KMS-11 (cell line): ENCODE data around the gene GRAMD2B.

Source experiments
- H2AFZ ChIP-seq: fragments of 200-600 bp; sonication (generic); 2 replicates; pipeline ENCODE4 v1.6.1; 2016; ENCODE audit warnings: antibody characterized with exemption, mixed run types, low read depth
- H3K27ac ChIP-seq: fragments of 200-600 bp; sonication (generic); 2 replicates; pipeline ENCODE4 v1.6.1; 2016; ENCODE audit warnings: mild to moderate bottlenecking, mixed run types
- H3K27me3 ChIP-seq: fragments of 200-600 bp; sonication (generic); 2 replicates; pipeline ENCODE4 v1.6.1; 2017; ENCODE audit warnings: mild to moderate bottlenecking, low read depth, mixed run types, moderate library complexity; ENCODE audit not compliant: insufficient read depth
- H3K36me3 ChIP-seq: fragments of 200-600 bp; sonication (generic); 2 replicates; pipeline ENCODE4 v1.6.1; 2017; ENCODE audit warnings: mild to moderate bottlenecking, mixed run types; ENCODE audit not compliant: insufficient read depth
- H3K4me1 ChIP-seq: fragments of 200-600 bp; sonication (generic); 2 replicates; pipeline ENCODE4 v1.6.1; 2016; ENCODE audit warnings: mild to moderate bottlenecking, low read depth, mixed run types; ENCODE audit not compliant: poor library complexity, severe bottlenecking
- H3K4me2 ChIP-seq: fragments of 200-600 bp; sonication (generic); 2 replicates; pipeline ENCODE4 v1.7.0; 2016; ENCODE audit warnings: mild to moderate bottlenecking, mixed run types
- H3K4me3 ChIP-seq: fragments of 200-600 bp; sonication (generic); IDR thresholded peaks from 2 replicates; pipeline ENCODE4 v1.6.1; 2017; ENCODE audit warnings: low read depth, low read length, mixed read lengths; ENCODE audit not compliant: insufficient read depth
- H3K79me2 ChIP-seq: fragments of 200-600 bp; sonication (generic); 2 replicates; pipeline ENCODE4 v1.6.1; 2016; ENCODE audit warnings: low read depth, mixed run types; ENCODE audit not compliant: insufficient read depth
- H3K9ac ChIP-seq: fragments of 200-600 bp; sonication (generic); 2 replicates; pipeline ENCODE4 v1.6.1; 2016; ENCODE audit warnings: mild to moderate bottlenecking, mixed run types
- H4K20me1 ChIP-seq: fragments of 200-600 bp; sonication (generic); 2 replicates; pipeline ENCODE4 v1.6.1; 2016; ENCODE audit warnings: mild to moderate bottlenecking, mixed run types; ENCODE audit not compliant: insufficient read depth
- TF ChIP-seq, protein P1 (sequence below): fragments of 200-600 bp; sonication (generic); conservative IDR thresholded peaks from 2 replicates; pipeline ENCODE4 v1.6.1; 2017; ENCODE audit warnings: low read depth, mild to moderate bottlenecking, antibody characterized with exemption, low read length, moderate library complexity, mixed read lengths

GRAMD2B gene

DNA sequence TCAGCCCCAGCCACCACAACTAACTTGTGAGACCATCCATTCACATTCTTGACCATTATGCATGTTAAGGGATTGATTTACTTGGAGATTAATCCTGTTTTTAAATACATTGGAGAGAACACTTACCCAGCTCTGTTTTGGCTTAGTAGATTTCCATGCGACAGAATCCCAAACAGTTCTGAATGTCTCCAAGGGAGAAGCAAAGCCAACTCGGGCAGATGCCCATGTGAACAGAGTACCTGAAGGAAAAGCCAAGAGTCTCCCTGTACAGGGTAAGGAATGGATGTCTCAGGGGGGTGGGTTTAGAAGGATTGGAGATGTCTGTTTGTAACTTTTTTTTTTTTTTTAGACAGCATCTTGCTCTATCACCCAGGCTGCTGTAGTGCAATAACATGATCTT lies 61.0 kb downstream of the GRAMD2B start:
- Histone ChIP-seq H2AFZ (no peak overlapping the region), H3K4me1 (no peaks in the 10 kb centered on the region), H3K4me2 (no peak overlapping the region), H3K27ac (no peak overlapping the region), H4K20me1 (no peaks in the 10 kb centered on the region), H3K27me3 (no peaks in the 10 kb centered on the region), H3K36me3 (no peaks in the 10 kb centered on the region), H3K9ac (no peak overlapping the region), H3K79me2 (no peaks in the 10 kb centered on the region), H3K4me3 (no peak overlapping the region)
- TF ChIP-seq, protein P1, sequence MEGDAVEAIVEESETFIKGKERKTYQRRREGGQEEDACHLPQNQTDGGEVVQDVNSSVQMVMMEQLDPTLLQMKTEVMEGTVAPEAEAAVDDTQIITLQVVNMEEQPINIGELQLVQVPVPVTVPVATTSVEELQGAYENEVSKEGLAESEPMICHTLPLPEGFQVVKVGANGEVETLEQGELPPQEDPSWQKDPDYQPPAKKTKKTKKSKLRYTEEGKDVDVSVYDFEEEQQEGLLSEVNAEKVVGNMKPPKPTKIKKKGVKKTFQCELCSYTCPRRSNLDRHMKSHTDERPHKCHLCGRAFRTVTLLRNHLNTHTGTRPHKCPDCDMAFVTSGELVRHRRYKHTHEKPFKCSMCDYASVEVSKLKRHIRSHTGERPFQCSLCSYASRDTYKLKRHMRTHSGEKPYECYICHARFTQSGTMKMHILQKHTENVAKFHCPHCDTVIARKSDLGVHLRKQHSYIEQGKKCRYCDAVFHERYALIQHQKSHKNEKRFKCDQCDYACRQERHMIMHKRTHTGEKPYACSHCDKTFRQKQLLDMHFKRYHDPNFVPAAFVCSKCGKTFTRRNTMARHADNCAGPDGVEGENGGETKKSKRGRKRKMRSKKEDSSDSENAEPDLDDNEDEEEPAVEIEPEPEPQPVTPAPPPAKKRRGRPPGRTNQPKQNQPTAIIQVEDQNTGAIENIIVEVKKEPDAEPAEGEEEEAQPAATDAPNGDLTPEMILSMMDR: no peak

DNA sequence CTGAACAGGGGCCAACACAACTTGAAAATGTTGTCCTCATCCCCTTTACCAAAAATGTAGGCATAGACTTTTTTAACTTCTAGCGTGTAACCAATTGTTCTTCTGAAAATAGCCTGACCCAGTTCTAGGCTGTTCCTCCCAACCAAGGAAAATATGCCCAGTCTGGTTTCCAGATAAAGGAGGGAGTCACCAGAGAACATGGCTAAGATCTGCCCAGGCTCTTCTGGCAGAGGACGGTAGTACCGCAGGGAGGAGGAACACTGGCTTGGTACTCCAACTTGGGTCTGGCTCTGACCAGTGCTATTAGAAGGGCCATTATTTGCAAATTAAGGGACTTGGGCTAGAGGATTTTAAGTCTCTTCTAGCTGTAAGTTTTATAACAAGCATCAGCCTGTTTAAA lies 63.1 kb downstream of the GRAMD2B start:
- no peaks in the 10 kb centered on the region for H3K4me1 ChIP-seq
- no peaks in the 10 kb centered on the region for H4K20me1 ChIP-seq
- no peaks in the 10 kb centered on the region for H3K79me2 ChIP-seq
- no peaks in the 10 kb centered on the region for H3K27me3 ChIP-seq
- H3K9ac ChIP-seq: no peak overlapping the region
- no peak overlapping the region for H3K4me3 ChIP-seq
- no peaks in the 10 kb centered on the region for H3K36me3 ChIP-seq
- H3K4me2 ChIP-seq: no peak overlapping the region
- no peak overlapping the region for H3K27ac ChIP-seq
- H2AFZ ChIP-seq: no peak overlapping the region
- TF ChIP-seq, protein P1: no peak

DNA sequence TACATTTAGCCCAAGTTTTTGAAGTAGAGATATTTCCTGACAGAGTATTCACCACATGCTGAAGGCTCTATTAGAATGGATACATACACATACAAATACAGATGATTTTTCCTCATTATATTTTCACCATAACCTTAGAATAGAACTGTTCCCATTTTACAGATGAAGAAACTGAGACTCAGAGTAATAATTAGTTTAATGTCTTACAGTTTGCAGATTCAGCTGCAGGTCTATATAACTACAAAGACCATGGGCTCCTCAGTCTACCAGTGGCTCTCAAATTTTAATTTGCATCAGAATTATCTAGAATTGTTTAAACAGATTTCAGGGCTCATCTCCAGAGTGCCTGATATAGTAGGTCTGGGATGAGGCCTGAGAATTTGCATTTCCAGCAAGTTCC lies 64.4 kb downstream of the GRAMD2B start:
- Histone ChIP-seq H3K79me2 (no peaks in the 10 kb centered on the region), H3K4me1 (no peaks in the 10 kb centered on the region), H3K27ac (no peak overlapping the region), H3K27me3 (no peaks in the 10 kb centered on the region), H3K4me3 (no peak overlapping the region), H3K9ac (no peak overlapping the region), H2AFZ (no peak overlapping the region), H3K36me3 (no peaks in the 10 kb centered on the region), H4K20me1 (no peaks in the 10 kb centered on the region), H3K4me2 (no peak overlapping the region)
- TF ChIP-seq, protein P1: no peak

DNA sequence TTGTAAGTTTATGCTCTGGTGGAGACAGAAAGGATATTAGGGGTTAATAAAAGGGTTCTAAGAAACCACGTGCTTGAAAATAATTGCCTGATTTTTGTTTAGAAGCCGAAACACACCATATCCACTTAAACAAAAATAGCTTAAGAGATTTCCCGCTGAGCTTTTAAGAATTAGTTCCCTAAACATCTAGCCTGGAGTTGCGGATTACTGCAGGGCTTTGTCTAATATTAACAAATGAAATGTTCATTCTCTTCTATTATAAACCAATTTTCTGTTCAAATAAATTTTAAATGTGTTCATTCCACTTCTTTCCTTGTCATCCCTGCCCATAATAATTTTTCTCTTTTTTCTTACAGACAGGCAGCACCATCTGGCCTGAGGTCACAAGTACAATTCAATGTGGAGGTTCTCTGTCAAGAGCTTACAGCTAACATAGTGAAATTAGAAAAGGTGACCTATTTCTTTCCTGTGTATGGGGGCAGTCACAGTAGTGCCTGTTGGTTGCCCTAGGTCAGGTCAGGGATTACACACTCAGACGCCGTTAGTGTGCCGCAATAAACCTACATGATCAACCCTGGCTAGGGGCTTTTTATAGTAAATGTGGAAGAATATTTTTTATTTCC lies 65.3 kb downstream of the GRAMD2B start:
- no peaks in the 10 kb centered on the region for H3K27me3 ChIP-seq
- H3K4me3 ChIP-seq: no peak overlapping the region
- no peaks in the 10 kb centered on the region for H3K36me3 ChIP-seq
- no peaks in the 10 kb centered on the region for H3K4me1 ChIP-seq
- no peak overlapping the region for H3K4me2 ChIP-seq
- H3K27ac ChIP-seq: no peak overlapping the region
- no peak overlapping the region for H2AFZ ChIP-seq
- no peaks in the 10 kb centered on the region for H3K79me2 ChIP-seq
- H3K9ac ChIP-seq: no peak overlapping the region
- no peaks in the 10 kb centered on the region for H4K20me1 ChIP-seq
- TF ChIP-seq, protein P1: no peak
